Mesodermal cell (in vitro differentiated cells): Measurements from ENCODE around the gene RNF2.

Experiments
- H3K27ac ChIP-seq: 2 replicates; pipeline ENCODE4 v1.7.0; 2013; ENCODE audit warnings: mild to moderate bottlenecking, low read depth, low read length, moderate library complexity; ENCODE audit not compliant: severe bottlenecking
- H3K36me3 ChIP-seq: 2 replicates; pipeline ENCODE4 v1.7.1; 2013; ENCODE audit warnings: mild to moderate bottlenecking, low read length, moderate library complexity; ENCODE audit not compliant: control insufficient read depth, insufficient read depth
- H3K4me1 ChIP-seq: one replicate; pipeline ENCODE4 v1.7.1; 2013; ENCODE audit warnings: mild to moderate bottlenecking, low read length; ENCODE audit not compliant: insufficient read depth, control insufficient read depth, poor library complexity, severe bottlenecking
- H3K4me3 ChIP-seq: 2 replicates; pipeline ENCODE4 v1.7.0; 2013; ENCODE audit warnings: low read length, control low read depth, mild to moderate bottlenecking; ENCODE audit not compliant: insufficient read depth, poor library complexity, severe bottlenecking; ENCODE audit errors: extremely low read depth
- H3K9me3 ChIP-seq: 2 replicates; pipeline ENCODE4 v1.7.1; 2013; ENCODE audit warnings: mild to moderate bottlenecking, low read length, moderate library complexity; ENCODE audit not compliant: control insufficient read depth
- WGBS, 2 experiments: methylation state at CpG; one replicate each; pipeline ENCODE4 v1.1.5; 2013; ENCODE audit warnings: missing lambda C conversion rate in 2 of 2; ENCODE audit not compliant: insufficient coverage in 2 of 2; 5-methylcytosine and 5-hydroxymethylcytosine counted together

Gene RNF2

GRCh38 chr1:185094761-185095160 lies 49.4 kb downstream of the RNF2 start:
- Histone ChIP-seq H3K27ac (no peak overlapping the region), H3K4me1 (no peaks in the 10 kb centered on the region), H3K36me3 (peaks cover 69% of the 10 kb centered on the region), H3K4me3 (no peak overlapping the region), H3K9me3 (no peaks in the 10 kb centered on the region)
- 100% methylated on average over 1 of the region's 2 CpGs; no CpG with 5 or more reads in 1 of the 2 experiments for WGBS, 2 experiments

- Histone ChIP-seq H3K9me3 (no peaks in the 10 kb centered on the region), H3K27ac (no peak overlapping the region), H3K4me1 (no peaks in the 10 kb centered on the region), H3K36me3 (peaks cover 69% of the 10 kb centered on the region), H3K4me3 (no peak overlapping the region)
- no CpG with 5 or more reads among the region's 2 CpGs for WGBS, 2 experiments
Measured at GRCh38 chr1:185096531-185096930, 51.2 kb downstream of the RNF2 start.

- Histone ChIP-seq H3K4me3 (no peak overlapping the region), H3K36me3 (peaks cover 34% of the 10 kb centered on the region), H3K4me1 (no peaks in the 10 kb centered on the region), H3K27ac (no peak overlapping the region), H3K9me3 (peaks cover 3% of the 10 kb centered on the region)
- WGBS, 2 experiments: 100% methylated on average over 2 to 3 of the region's 3 CpGs
Measured at GRCh38 chr1:185104083-185104482, 58.7 kb downstream of the RNF2 start.

DNA sequence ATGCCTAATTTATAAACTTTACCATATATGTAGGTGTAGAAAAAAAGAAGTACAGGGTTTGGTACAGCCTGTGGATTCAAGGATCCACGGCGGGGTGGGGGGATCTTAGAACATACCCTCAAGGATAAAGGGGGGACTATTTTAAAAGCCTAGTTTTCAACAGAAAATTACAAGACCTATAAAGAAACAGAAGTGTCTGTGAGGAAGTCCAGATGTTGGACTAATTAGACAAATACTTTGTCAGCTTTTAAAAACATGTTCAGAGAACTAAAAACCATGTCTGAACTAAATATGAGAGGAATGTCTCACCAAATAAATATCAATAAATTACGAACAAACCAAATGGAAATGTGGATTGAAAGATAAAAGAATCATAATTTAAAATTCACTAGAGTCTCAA lies 59.8 kb downstream of the RNF2 start:
- H3K27ac ChIP-seq: no peak overlapping the region
- WGBS, 2 experiments: no CpG with 5 or more reads among the region's 3 CpGs
- H3K36me3 ChIP-seq: peaks cover 26% of the 10 kb centered on the region

DNA sequence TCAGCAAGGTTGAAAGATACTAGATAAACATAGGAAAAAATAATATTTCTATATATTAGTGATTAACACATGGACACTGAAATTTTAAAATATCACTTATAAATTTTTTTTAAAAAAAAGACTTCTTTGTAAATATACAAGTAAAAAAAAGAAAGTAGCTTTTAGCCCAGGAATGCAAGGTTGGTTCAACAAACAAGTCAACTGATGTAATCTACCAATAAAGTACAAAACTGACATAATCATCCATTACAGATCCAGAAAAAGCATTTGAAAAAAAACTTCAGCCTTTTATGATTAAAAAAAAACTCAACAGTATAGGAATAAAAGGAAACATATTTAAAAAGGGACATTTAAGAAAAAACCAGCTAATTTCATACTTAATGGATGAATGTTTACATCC lies 63.0 kb downstream of the RNF2 start:
- no peak overlapping the region for H3K27ac ChIP-seq
- H3K4me1 ChIP-seq: no peaks in the 10 kb centered on the region
- no peak overlapping the region for H3K4me3 ChIP-seq
- H3K9me3 ChIP-seq: peaks cover 3% of the 10 kb centered on the region
- peaks cover 13% of the 10 kb centered on the region for H3K36me3 ChIP-seq

More for the DNA sequence above, 59.8 kb downstream of the RNF2 start:
- Histone ChIP-seq H3K4me3 (no peak overlapping the region), H3K4me1 (no peaks in the 10 kb centered on the region), H3K9me3 (peaks cover 3% of the 10 kb centered on the region)

DNA sequence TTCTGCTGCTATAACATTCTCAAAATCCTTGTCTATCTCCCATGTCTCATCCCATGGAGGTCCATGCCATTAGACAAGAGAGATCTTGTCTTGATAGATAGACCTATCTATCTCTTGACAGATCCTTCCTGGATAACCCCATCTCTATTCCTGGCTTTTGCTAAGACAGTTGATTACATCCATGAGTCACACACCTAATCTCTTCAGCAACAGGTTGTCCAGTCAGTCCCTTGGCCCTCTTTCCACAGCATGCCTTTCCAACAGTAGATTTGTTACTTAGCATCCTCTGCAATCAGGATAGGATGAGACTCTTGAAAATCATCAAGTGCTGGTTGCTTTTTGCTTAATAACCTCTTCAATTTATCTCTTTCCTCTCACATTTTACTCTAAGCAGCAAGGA lies 64.8 kb downstream of the RNF2 start:
- peaks cover 3% of the 10 kb centered on the region for H3K9me3 ChIP-seq
- no peaks in the 10 kb centered on the region for H3K4me1 ChIP-seq
- H3K36me3 ChIP-seq: no peaks in the 10 kb centered on the region
- H3K27ac ChIP-seq: no peak overlapping the region
- H3K4me3 ChIP-seq: no peak overlapping the region

GRCh38 chr1:185111873-185112272 lies 66.5 kb downstream of the RNF2 start:
- Histone ChIP-seq H3K27ac (no peak overlapping the region), H3K36me3 (no peaks in the 10 kb centered on the region), H3K4me3 (no peak overlapping the region), H3K4me1 (no peaks in the 10 kb centered on the region), H3K9me3 (peaks cover 3% of the 10 kb centered on the region)

GRCh38 chr1:185112356-185112755 lies 67.0 kb downstream of the RNF2 start:
- 100% methylated on average over 1 of the region's 2 CpGs for WGBS, 2 experiments
- H3K27ac ChIP-seq: no peak overlapping the region

DNA sequence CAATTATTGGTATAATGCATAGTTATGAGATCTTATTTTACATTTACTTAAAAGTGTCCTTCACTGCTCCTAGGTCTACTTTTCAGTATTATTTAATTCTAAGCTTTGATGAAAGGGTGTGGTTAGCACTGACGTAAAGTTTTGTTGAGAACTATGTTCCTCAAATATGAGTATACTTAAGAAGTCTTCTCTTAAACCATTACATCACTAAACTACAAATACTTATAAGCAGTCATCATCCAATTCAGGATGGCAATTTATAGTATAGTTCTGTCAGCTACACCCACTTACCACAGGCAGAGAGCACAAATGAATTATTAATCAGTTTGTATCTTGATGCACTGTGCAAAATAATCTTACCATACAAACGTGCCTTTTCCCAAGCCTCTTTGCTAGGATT lies 84.3 kb downstream of the RNF2 start:
- Histone ChIP-seq H3K36me3 (peaks cover 49% of the 10 kb centered on the region), H3K4me1 (no peaks in the 10 kb centered on the region)
- WGBS, 2 experiments: 100% methylated on average over 1 of the region's 2 CpGs; no CpG with 5 or more reads in 1 of the 2 experiments

More at GRCh38 chr1:185112356-185112755, 67.0 kb downstream of the RNF2 start:
- no peak overlapping the region for H3K4me3 ChIP-seq
- H3K36me3 ChIP-seq: no peaks in the 10 kb centered on the region
- peaks cover 3% of the 10 kb centered on the region for H3K9me3 ChIP-seq
- H3K4me1 ChIP-seq: no peaks in the 10 kb centered on the region

DNA sequence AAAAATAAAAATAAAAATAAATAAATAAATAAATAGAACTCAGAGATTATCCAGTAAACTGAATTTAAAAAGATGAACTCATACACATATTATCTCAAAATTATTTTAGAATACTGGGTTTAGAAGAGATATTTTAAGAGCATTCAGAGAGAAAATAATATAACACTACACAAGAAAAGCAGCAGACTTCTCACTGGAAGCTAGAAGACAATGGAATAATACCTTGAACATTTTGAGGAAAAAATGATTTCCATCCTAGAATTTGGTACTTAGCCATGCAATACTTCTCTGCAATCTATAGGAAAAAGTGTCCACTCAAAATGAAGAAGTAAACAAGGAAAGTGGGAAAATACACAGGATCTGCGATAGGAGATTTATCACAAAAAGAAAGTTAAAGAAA lies 87.2 kb downstream of the RNF2 start:
- 100% methylated on average over 1 of the region's 1 CpG; no CpG with 5 or more reads in 1 of the 2 experiments for WGBS, 2 experiments
- peaks cover 36% of the 10 kb centered on the region for H3K36me3 ChIP-seq

More for the DNA sequence above, 84.3 kb downstream of the RNF2 start:
- H3K4me3 ChIP-seq: no peak overlapping the region
- H3K27ac ChIP-seq: no peak overlapping the region
- no peaks in the 10 kb centered on the region for H3K9me3 ChIP-seq

GRCh38 chr1:185137896-185138545 lies 92.7 kb downstream of the RNF2 start:
- H3K9me3 ChIP-seq: no peaks in the 10 kb centered on the region
- WGBS, 2 experiments: 100% methylated on average over 1 of the region's 1 CpG
- H3K27ac ChIP-seq: no peak overlapping the region
- H3K4me1 ChIP-seq: no peaks in the 10 kb centered on the region
- H3K4me3 ChIP-seq: no peak overlapping the region
- peaks cover 29% of the 10 kb centered on the region for H3K36me3 ChIP-seq

More for the DNA sequence above, 87.2 kb downstream of the RNF2 start:
- Histone ChIP-seq H3K4me3 (no peak overlapping the region), H3K27ac (no peak overlapping the region), H3K9me3 (no peaks in the 10 kb centered on the region), H3K4me1 (no peaks in the 10 kb centered on the region)
